Measurements from ENCODE around the gene USP12.

DNA sequence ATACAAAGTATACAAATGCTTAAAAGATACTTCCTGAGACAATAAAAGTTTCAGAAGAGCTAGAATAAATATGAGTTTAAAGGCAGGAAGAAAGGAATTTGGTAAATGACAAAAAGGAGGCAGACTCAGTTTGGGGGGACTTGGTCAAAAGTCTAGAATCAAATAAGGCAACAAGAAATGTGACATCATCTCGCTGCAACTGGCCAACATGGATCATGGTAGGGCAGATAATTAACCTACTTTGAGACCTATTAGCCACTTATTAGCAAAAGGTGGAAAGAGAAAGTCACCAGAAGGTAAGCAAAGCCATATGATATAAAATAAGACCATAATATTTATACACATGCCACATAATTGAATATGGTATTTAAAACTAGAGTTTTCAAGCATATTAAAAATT is 5.3 kb downstream of the USP12 start:
- no peak for TF ChIP-seq POLR2A (IDR thresholded peaks at IDR 0.05; ENCODE audit: low read depth, low read length)
- TF ChIP-seq POLR2AphosphoS5 (IDR thresholded peaks at IDR 0.05; ENCODE audit: low read depth, low read length): no peak
- no peak for TF ChIP-seq TAF1 (IDR thresholded peaks at IDR 0.05; ENCODE audit: borderline replicate concordance, low read depth, low read length)
